ENCODE results near the gene PDE4B.
"Not testable (repeated sequence)": the region's sequence is repeated elsewhere in the genome, so short reads cannot be mapped to it uniquely, and the experiment has no call there.

The PDE4B gene

DNA sequence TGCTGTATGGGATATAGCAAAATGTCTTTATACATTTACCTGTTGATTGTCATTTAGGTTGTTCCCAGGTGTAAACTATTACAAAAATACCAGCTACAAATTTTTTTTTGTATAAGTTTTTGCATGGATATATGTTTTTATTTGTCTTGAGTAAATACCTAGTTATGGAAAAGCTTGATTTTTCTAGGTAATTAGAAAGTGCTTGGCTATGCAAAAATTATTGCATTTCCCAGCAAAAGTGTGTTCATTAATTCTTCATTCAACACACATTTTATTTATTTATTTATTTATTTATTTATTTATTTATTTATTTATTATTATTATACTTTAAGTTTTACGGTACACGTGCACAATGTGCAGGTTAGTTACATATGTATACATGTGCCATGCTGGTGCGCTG is 22.1 kb downstream of the PDE4B start:
- DNase-seq (ENCODE audit: low read depth in 2 of 2) = no peak

DNA sequence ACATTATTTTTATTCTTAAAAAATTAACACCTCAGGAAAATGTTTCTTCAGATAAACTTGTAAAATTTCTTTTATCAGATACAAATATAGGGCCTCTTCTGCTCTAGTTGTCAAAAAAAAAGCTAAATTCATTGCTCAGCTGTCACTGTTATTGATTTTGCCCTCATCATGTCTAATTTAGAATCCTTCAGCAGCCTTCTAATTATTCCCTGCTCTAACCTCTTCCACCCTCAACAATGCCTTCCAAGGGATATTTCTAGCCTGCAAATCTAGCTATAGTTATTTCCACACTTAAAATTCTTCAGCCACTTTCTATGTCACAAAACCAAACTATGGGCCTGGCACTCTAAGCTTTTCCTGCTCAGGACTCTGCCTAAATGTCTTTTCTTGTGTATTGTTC is 25.2 kb downstream of the PDE4B start:
- no peak for DNase-seq (ENCODE audit: low read depth in 2 of 2)

DNA sequence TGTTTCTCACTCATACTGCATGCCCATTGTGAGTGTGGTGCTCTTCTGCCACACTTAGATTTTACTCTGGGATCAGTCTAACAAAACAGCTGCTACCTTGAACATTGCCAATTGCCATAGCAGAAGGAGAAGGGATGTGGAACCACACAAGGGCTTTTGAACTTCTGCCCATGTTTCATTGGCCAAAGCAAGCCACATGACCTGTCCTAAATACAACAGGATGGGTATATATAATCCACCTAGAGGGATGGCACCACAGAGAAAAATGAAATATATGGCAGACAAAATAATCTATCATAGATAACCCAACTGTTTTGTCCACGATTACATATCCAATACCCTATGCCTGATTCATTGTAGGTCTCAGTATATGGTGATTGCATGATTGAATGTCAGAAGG is 26.3 kb downstream of the PDE4B start:
- DNase-seq (ENCODE audit: low read depth in 2 of 2) = no peak

DNA sequence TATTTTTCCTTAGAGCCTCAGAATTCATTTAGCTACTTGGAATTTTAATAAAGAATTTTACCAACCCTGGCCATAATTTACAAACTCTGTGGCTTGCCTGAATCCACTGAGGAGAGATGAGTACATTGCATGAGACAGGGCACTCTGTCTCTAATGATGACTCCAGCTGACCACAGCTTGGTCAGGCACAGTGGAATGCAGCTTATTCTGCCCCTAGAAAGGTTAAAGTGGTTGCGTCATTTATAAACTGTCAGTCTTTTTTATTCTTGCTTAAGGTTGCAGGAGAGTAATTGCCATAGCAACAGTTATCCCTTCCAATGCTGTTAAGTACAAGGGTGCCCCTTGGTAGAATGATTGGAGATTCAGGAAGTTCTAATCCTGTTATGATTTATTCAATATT is 28.3 kb downstream of the PDE4B start:
- DNase-seq (ENCODE audit: low read depth in 2 of 2) = no peak

DNA sequence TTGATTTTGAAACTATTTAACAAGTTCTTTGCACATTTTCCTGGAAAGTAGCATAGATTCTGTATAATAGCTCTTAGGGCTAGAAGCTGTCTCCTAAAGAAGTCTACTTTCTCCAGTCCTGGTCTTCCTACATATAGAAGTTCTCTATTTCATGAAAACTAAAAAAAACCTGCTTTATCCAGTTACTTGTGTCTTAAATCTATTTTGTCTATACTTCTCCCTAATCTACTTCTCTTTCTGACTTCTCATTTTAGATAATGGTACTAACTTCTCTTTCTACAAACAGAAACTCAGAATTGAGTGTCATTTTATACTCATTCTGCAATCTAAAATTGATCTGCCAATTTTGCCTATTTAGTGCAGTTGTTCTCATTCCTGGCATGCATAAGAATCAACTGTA is 28.7 kb downstream of the PDE4B start:
- DNase-seq (ENCODE audit: low read depth in 2 of 2) = no peak

DNA sequence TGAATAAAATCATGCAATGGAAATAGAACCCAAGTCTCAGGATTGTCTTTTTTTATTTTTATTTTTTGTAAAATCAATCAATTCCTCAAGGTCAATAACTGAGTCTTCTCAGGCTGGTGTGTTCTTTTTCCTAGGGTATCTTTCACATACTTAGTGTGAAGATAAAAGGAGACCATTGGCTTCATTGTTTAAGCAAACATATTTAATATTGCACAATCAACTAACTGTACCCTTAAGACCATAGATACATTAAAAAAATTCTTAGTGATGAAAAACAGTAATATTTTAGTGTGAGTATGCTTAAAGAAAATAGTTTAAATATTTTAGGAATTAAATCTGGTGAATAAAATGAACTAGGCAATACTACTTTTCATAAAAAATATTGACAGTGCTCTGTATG is 31.4 kb downstream of the PDE4B start:
- no peak for DNase-seq (ENCODE audit: low read depth in 2 of 2)

DNA sequence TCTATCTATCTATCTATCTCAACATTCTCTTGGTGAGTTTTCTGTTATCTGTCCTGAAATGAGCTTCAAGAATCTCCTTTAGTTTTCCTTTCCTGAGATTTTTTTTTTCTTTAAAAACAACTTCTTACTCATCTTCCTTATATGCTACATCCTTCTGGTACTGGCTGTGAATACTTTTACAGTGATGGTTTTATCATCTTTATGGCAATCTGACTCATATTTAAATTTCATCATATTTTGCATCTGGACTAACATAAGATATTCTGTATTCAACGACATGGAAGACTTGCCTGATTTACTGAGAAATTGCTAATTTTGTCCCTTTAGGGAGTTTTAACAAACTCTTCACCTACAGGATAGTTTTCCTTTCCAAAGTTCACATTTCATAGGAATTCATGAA is 33.0 kb downstream of the PDE4B start:
- DNase-seq (ENCODE audit: low read depth in 2 of 2) = no peak

DNA sequence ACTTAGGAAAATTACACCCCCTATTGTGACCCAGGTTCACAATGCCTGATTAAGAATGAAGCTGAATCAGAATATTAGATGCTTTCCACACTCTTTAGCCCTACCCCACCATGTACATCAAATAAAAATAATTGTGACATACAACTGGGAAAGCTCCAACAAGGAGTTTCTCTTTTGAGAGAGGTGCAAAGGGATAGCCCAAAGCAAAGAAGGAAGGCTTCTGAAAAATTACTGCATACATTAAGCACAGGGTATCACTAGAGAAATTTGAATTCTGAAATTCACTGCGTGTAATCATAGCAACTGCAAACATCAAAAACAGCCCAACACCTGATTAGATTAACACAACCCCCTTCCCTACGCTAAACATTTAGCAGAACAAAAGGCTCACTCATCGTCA is 34.1 kb downstream of the PDE4B start:
- DNase-seq (ENCODE audit: low read depth in 2 of 2) = no peak

DNA sequence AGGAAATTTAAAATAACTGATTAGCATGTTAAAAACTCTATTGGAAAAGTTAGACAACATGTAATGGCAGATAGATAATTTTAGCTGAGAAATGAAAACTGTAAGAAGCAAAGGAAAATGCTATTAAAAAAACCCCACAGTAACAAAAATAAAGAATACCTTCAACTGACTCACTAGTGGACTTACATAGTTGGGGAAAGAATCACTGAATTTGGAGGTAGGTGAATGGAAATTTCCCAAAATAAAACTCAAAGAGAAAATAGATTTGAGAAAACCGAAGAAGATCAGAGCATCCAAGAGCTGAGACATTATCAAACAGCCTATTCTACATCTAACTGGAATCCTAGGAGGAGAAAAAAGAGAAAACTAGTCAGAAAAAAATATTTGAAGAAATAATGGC is 34.7 kb downstream of the PDE4B start:
- DNase-seq (ENCODE audit: low read depth in 2 of 2) = no peak

DNA sequence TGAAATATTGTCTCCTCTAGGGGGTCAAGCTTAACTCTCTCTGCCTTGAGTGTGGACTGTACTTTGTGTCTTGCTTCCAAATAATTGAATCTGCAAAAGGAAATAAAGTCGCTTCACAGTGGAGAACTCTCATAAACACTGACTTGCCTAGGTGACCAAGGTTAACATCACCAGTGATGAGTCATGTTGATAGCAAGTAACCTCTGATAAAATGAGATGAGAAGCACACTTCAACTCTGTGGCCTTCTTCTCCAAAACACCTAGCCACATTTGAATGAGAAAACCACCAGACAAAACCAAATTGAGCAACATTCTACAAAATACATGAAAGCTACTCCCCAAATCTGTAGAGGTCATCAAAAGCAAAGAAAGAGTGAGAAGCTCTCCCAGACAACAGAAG is 37.6 kb downstream of the PDE4B start:
- no peak for DNase-seq (ENCODE audit: low read depth in 2 of 2)

DNA sequence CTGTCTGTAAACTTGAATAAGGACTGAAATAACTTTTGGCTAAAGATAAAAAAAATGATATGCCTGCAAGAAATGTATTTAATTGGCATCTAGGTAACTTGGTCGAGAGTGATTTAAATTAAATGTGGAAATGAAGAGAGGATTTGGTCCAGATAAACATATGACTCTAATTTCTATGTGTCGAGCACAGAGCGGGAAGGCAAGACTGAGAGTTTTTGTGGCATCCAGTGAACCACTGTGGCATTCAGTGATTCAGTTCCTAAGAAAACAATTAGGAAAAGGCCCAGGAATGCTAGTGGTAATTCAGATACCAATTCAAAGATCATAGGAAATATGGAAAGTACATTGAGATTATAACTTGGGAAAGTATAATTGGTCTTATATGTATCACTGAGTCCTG is 39.6 kb downstream of the PDE4B start:
- no peak for DNase-seq (ENCODE audit: low read depth in 2 of 2)

DNA sequence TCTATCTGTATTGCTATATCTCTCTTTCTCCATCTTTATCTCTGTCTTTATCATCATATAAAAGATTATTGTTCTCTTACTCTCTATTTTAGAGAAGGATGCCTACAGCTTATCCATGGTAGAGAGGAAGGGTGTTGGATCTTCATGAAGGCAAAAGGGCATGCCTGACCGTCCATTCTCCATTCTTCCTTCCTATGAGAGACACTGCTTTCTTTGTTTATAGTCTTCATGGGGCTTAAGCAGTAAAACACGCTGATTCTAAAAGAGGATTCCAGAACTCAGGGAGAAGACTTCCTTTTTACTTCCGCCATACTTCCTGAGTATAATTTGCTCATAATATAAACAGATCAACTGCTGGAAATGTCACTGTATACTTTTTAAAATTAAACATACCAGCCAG is 44.0 kb downstream of the PDE4B start:
- no peak for DNase-seq (ENCODE audit: low read depth in 2 of 2)

DNA sequence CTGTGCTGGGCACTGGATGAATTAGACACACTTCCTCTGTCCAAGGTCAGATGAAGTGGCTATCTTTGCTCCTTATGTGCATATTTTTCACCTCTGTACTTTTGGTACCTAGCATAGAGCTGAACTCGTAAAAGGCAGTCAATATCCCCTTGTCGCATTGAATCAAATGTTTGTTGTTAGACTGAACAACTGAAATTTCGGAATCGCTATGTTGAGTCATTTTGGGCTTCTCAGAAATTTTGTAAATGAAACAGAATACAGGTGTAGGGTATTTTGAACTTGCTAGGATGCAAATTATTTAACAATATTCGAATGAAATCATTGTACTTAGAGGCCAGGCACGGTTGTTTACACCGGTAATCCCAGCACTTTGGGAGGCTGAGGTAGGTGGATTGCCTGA is 48.0 kb downstream of the PDE4B start:
- no peak for DNase-seq (ENCODE audit: low read depth in 2 of 2)

DNA sequence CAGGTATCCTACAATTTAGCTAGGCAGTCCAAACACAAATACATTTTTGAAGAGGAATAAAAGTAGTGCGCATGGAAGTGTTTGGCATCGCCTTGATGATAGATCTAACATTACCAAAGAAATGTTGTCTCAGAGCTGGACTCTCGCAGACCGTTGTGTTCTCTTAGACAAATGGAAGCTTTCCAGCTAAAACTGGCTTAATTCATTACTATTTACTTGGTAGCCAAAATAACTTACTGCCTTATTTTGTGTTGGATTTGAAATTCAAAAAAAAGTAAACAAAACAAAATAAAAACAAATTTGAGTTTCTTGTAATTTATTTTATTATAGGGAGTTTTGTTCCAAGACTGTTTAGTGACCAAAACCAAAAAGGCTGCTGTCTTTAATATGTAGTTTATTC is 51.6 kb downstream of the PDE4B start:
- no peak for DNase-seq (ENCODE audit: low read depth in 2 of 2)

DNA sequence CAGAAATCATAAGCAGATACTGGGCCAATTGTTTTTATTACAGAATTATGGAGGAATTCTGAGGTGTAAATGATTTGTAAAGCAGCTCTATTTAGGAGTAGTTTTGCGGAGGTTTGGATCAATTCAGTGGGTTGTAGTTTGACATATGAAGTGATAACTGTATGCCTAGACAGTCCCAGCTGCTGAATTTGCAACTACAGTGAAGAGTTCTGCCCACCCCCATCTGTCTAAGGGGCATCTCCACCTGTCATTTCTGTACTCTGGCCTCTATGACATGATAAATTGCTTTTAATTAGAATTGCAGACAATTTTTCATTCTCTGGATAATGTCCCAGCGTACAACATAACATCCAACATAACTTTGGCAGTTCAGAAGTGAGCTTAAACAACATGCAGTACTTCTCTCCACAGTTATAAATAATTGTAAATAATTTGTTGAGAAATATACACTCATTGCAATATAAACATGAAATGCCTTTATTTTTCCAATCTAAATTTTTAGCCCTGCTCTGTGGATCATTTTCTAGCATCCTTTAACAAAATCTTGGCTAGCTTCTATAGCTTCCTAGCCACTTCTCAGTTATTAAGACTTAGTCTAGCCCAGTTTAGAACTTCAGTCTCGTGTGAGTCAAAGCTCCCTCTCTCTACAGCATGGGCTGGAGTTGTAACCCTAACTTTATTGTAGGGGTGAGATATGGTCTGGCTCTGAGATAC is 52.3 kb downstream of the PDE4B start:
- DNase-seq (ENCODE audit: low read depth in 2 of 2) = no peak

DNA sequence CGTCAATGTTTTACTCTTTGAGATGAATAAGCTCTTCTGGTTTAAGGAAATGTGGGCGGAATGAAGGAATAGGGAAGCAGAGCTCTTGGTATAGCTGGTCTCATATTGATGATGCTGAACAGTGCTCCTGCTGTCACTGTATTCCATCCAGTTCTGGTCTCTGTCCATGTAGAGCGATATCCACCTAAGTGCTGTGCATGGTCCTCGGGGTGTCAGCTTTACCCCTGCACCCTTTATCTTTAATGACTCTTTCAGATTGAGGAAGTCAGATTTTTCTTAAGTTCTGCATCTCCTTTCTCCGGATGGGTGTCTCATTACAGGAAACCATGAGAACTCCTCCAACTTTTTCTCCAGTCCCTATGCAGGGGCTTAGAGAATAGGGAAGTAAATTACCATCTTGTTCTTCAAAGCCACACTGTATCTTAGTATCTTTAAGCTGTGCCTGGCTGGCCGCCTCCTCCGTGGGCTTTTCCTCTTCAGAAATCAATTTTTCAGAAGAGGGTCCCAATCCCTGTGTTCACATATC is 52.9 kb downstream of the PDE4B start:
- no peak for DNase-seq (ENCODE audit: low read depth in 2 of 2)

DNA sequence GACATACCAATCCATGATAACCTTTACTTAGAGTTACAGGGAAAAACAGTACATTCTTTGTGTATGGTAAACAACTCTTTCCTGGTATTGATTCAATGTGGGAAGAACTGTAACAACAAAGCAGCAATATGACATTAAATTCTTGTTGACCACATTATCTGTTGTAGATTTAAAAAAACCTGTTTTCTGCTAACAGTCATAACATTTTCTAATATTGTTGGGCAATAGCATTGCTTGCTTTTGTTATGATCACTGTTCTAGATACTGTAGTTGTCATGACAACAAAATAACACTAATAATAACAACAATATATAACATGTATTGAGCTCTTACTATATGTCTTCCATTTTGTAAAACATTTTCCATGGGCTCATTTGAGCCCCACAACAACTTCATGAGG is 54.2 kb downstream of the PDE4B start:
- DNase-seq (ENCODE audit: low read depth in 2 of 2) = no peak

DNA sequence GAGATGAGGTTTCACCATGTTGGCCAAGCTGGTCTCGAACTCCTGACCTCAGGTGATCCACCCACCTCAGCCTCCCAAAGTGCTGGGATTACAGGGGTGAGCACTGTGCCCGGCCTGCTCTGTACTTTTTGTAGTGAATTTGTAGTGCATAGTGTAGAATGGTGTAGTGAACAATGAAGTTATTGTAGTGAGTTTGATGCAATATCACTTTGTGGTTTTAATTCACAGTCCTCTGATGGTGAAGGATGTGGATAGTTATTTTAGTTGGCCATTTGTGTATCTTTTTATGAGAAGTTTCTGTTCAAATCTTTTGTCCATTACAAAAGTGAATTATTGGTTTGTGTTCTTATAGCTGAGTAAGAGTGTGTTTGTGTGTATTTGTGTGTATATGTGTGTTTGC is 57.6 kb downstream of the PDE4B start:
- no peak for DNase-seq (ENCODE audit: low read depth in 2 of 2)

DNA sequence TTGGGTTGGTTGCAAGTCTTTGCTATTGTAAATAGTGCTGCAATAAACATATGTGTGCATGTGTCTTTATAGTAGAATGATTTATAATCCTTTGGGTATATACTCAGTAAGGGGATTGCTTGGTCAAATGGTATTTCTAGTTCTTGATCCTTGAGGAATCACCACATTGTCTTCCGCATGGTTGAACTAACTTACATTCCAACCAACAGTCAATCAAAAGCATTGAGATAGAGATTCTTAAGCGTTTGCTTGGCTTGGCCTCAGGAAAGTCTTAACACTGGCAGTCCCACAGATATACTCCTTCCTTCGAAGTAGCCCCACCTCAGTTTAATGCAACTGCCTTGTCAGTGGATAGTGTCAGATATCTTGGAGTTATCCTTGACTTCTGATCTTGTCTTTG is 63.9 kb downstream of the PDE4B start:
- DNase-seq (ENCODE audit: low read depth in 2 of 2) = not testable (repeated sequence)

DNA sequence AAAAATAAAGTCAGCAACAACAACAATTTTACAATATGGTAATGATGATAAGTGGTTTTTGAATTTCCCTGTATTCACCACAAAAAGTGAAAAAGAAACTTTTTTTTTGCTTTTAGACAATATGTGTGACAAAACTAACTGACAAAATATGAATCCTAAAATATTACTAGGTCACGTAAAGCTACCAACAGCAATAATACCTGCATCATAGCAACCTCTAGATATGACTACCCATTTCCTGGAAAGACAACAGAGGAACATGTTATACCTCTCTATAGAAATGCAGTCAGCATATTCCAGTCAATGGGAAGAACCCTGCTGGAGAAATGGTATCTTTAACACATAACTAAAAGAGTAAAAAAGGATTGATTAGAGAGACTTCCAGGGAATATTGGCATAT is 73.7 kb downstream of the PDE4B start:
- no peak for DNase-seq (ENCODE audit: low read depth in 2 of 2)

DNA sequence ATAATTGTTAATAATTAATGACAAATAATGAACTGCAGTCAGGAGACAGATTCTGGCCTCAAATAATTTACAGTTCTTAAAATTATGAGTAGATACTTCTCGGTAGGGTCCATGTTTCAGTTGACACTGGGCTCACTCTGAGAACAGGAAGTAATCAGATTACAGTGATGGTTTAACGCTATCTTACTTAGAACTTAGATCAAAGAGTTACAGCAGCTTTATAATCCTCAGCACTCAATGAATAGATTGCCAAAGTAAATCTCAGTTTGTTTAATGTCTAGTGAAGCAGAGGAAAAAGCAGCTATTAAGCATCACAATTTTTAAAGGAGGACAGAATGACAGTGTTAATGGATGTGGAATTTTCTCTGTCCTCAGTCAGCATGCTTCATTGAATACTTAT is 79.6 kb downstream of the PDE4B start:
- no peak for DNase-seq (ENCODE audit: low read depth in 2 of 2)

DNA sequence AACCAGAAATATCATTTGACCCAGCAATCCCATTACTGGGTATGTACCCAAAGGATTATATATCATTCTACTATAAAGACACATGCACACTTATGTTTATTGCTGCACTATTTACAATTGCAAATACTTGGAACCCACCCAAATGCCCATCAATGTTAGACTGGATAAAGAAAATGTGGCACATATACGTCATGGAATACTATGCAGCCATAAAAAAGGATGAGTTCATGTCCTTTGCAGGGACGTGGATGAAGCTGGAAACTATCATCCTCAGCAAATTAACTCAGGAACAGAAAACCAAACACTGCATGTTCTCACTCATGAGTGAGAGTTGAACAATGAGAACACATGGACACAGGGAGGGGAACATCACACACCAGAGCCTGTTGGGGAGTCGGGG is 85.6 kb downstream of the PDE4B start:
- not testable (repeated sequence) for DNase-seq (ENCODE audit: low read depth in 2 of 2)

DNA sequence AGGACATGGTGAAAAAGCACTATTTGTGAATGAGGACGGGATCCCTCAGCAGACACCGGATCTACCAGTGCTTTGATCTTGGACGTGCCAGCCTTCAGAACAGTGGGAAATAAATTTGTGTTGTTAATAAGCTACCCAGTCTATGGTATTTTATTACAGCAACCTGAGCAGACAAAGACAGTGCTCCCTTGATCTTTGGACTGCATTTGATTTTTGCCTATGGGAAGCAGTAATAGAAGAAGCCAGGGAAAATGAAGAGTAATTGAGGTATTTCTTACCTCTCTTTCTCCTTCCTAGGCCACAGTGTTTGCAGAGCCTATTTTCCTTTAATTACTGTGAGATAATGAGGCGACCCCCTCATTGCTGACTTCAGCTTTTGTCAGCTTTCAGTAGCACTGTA is 87.9 kb downstream of the PDE4B start:
- DNase-seq (ENCODE audit: low read depth in 2 of 2) = no peak

DNA sequence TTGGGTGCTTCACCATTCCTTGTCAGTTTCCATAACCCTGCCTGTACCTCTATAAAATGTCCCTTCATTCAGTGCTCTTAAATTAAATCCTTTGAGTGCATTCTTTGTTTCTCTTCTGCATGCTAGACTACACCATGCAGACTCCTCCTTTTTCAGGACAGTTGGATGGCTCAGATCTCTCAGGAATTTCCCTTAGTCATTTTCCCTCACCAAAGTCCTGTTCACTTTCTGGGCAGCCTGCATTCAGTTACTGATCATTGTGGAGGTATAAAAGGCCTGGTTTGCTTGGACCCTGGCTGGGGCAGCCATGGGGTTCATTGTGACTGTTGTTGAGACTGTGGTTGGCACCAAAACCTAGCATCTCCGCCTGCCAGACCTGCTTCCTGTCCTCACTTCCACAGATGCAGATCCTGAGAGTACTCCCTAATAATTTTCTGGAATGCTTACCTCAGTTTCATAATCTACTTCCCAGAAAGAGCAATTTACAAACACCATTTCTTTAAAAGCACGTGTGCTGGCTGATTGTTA is 88.4 kb downstream of the PDE4B start:
- DNase-seq (ENCODE audit: low read depth in 2 of 2) = no peak

Data from stimulated activated CD8-positive, alpha-beta memory T cell treated with anti-CD3 and anti-CD28 coated beads, Interleukin-2, amount 100 ng/mL, for 1 hour (primary cell).